Stomach (tissue), 4 donors: Measurements from ENCODE around the gene AKAP5.

ENCODE experiments used
- CTCF ChIP-seq, 7 experiments: fragments of 450-650 bp in 4 of 7; fragments of 200-600 bp in 3 of 7; sonication (generic) in 3 of 7; IDR thresholded peaks; one replicate each; pipeline ENCODE4 v1.5.1; 2016 to 2019; ENCODE audit warnings: antibody characterized with exemption in 7 of 7, control low read depth in 2 of 7, mild to moderate bottlenecking in 1 of 7
- POLR2AphosphoS5 ChIP-seq, 3 donors: sonication (generic); formaldehyde crosslinking; IDR thresholded peaks; one replicate each; pipeline ENCODE4 v1.6.1; 2016; ENCODE audit warnings: antibody characterized with exemption in 3 of 3

- TF ChIP-seq CTCF (IDR thresholded peaks at IDR 0.05) (no peak), POLR2AphosphoS5 (IDR thresholded peaks at IDR 0.05) (no peak)
These were observed 8.7 kb downstream of the AKAP5 start for GRCh38 chr14:64474041-64474440.
